Vagina (tissue), 2 donors: Measurements from ENCODE around the gene G6PC3. TPM values are rescaled to one million over a fixed set of nuclear protein-coding genes. Genes with fewer than 3 reads are reported as not detected.

ENCODE experiments used
- DNase-seq, 2 donors: peaks; one replicate each; pipeline ENCODE4 v3.0.0-alpha.2; 2017; ENCODE audit errors: extremely low spot score in 2 of 2
- H3K27ac ChIP-seq: fragments of 200-600 bp; sonication (generic); one replicate; pipeline ENCODE4 v1.5.1; 2019
- H3K27me3 ChIP-seq: fragments of 200-600 bp; sonication (generic); one replicate; pipeline ENCODE4 v1.5.1; 2019
- H3K36me3 ChIP-seq, 2 donors: fragments of 200-600 bp; sonication (generic); one replicate each; pipeline ENCODE4 v1.5.1; 2017 to 2019
- H3K4me1 ChIP-seq: fragments of 200-600 bp; sonication (generic); one replicate; pipeline ENCODE4 v1.5.1; 2019
- H3K4me3 ChIP-seq, 2 donors: fragments of 200-600 bp; sonication (generic); 1 replicate in 1 of 2; 2 replicates in 1 of 2; pipeline ENCODE4 v1.5.1; 2016 to 2019
- H3K9me3 ChIP-seq: fragments of 200-600 bp; sonication (generic); one replicate; pipeline ENCODE4 v1.5.1; 2019
- CTCF ChIP-seq, 3 experiments: fragments of 450-650 bp in 2 of 3; fragments of 200-600 bp in 1 of 3; sonication (generic) in 1 of 3; IDR thresholded peaks; one replicate each; pipeline ENCODE4 v1.5.1; 2017 to 2019; ENCODE audit warnings: antibody characterized with exemption in 3 of 3, mild to moderate bottlenecking in 2 of 3, moderate library complexity in 2 of 3
- POLR2A ChIP-seq, 2 donors: fragments of 450-650 bp; IDR thresholded peaks; one replicate each; pipeline ENCODE4 v1.6.1; 2017; ENCODE audit warnings: antibody characterized with exemption in 2 of 2, mild to moderate bottlenecking in 2 of 2, moderate library complexity in 2 of 2
- POLR2AphosphoS5 ChIP-seq, 2 donors: sonication (generic); formaldehyde crosslinking; IDR thresholded peaks; one replicate each; pipeline ENCODE4 v1.9.0; 2017; ENCODE audit warnings: antibody characterized with exemption in 2 of 2, mild to moderate bottlenecking in 2 of 2, low read depth in 1 of 2; ENCODE audit not compliant: insufficient read depth in 1 of 2
- intact Hi-C: fragments of 100-400 bp; cut with DNase I; formaldehyde crosslinking; loops from one replicate; pipeline ENCODE4 v1.15.1; 2023
- total RNA-seq: library from RNA; depleted of rRNA; stranded (reverse); fragments of >200 nt; gene quantifications from one replicate; pipeline ENCODE4 v1.2.3, GENCODE V29; 2016

Gene G6PC3
- total RNA-seq, 1 donor from 2014 or later, result 44.0 TPM

DNA sequence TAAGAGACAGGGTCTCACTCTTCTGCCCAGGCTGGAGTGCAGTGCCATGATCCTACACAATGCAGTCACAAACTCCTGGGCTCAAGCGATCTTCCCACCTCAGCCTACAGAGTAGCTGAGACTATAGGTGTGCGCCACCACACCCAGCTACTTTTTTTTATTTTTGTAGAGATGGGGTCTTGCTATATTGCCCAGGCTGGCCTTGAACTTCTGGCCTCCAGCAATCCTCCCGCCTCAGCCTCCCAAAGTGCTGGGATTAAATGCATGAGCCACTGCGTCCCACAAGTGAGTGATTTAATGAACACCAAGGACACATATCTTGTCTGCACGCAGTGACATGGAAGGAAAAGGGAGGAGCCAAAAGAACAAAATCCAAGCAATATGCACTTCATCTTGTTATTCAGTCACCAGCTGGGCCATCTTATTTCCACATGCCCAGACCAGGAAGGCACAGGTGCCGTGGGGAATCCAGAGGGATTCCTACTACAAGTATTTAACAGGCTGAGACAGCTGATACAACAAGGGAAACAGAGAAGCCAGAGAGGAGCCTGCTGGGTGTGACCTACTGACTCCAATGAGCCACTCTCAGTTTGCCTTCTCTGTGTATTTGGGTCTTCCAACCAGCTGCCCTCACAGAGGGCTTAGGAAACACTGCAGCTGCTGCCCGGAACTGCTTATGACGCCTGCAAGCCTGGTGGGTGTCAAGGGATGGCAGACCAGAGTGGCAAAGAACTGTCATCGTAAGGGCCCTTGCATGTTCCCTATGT is 21.1 kb upstream of the G6PC3 start:
- Histone ChIP-seq H3K9me3 (no peaks in the 10 kb centered on the region), H3K4me1 (peaks cover 2% of the 10 kb centered on the region), H3K36me3 (peaks cover 0 to 40% of the 10 kb centered on the region in 2 donors), H3K27ac (no peak overlapping the region), H3K27me3 (no peaks in the 10 kb centered on the region), H3K4me3 (no peak overlapping the region)
- no peak for DNase-seq
- no peak for TF ChIP-seq CTCF (IDR thresholded peaks at IDR 0.05)
- TF ChIP-seq POLR2AphosphoS5 (IDR thresholded peaks at IDR 0.05; ENCODE audit: insufficient read depth in 1 of 2, low read depth in 1 of 2), result no peak
- no peak for TF ChIP-seq POLR2A (IDR thresholded peaks at IDR 0.05)
- intact Hi-C loops, result no loop called here

DNA sequence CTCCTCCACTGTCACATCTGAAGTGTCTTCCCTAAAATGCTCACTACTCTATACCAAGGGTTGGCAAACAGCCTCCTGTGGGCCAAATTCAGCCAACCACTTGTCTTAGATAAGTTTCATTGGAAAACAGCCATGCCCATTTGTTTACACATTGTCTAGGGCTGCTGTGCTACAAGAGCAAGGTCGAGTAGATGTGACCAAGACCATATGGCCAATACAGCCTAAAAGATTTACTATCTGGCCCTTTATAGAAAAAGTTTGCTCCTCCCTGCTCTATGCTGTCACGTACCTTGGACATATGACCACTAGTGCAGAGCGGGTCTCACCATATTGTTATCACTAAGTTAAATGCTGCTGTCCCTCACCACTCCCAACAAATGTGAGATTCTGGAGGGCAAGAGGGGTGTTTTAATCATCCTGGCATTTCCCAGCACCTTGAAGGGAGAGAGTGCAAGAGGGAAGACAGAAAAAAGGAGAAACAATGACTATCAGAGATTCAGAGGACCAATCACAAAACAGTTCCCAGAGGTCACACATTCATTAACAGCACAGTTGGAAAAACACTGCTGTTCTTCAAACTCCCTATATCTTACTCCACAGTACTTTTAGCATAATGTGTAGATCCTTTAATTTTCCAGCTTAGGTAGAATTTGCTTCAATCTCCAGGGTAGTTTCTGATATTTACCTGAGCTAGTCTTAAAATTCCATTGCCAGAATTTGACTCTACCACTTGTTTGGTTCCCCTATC is 17.2 kb upstream of the G6PC3 start:
- intact Hi-C loops, result no loop called here
- H3K27me3 ChIP-seq, result no peaks in the 10 kb centered on the region
- no peaks in the 10 kb centered on the region for H3K4me1 ChIP-seq
- TF ChIP-seq POLR2AphosphoS5 (IDR thresholded peaks at IDR 0.05; ENCODE audit: insufficient read depth in 1 of 2, low read depth in 1 of 2) (no peak), CTCF (IDR thresholded peaks at IDR 0.05) (no peak), POLR2A (IDR thresholded peaks at IDR 0.05) (no peak)
- no peak for DNase-seq
- no peak overlapping the region for H3K27ac ChIP-seq
- H3K36me3 ChIP-seq, result peaks cover 0 to 34% of the 10 kb centered on the region in 2 donors
- no peak overlapping the region for H3K4me3 ChIP-seq
- H3K9me3 ChIP-seq, result no peaks in the 10 kb centered on the region

DNA sequence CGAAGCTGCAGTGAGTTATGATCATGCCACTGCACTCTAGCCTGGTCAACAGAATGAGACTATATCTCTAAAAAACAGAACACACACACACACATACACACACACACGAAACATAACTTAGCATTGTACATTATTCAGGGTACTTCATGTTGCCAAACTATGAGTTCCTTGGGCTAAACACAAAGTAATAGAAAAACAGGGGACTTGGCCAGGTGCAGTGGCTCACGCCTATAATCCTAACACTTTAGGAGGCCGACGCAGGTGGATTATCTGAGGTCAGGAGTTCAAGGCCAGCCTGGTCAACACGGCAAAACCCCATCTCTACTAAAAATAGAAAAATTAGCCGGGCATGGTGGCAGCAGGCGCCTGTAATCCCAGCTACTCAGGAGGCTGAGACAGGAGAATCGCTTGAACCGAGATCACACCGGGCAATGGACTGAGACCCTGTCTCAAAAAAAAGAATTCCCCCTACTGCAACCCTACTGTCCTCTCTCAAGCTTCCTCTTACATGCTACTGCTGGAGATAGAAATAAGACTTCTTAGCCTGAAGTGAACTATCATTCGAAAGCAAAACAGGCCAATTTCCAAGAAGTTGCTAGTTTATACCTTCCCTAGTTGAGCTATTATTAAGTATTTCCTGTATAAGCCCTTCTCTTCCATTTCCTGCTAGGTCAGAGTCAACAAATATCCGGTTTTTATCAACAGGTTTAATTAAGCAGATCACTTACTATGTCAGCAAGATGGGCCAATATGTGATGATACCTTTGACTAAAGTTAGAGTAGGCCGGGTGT is 11.2 kb upstream of the G6PC3 start:
- Histone ChIP-seq H3K27me3 (no peaks in the 10 kb centered on the region), H3K27ac (no peak overlapping the region), H3K4me3 (no peak overlapping the region), H3K9me3 (no peaks in the 10 kb centered on the region), H3K36me3 (peaks cover 0 to 17% of the 10 kb centered on the region in 2 donors), H3K4me1 (peaks cover 14% of the 10 kb centered on the region)
- no peak for TF ChIP-seq POLR2AphosphoS5 (IDR thresholded peaks at IDR 0.05; ENCODE audit: insufficient read depth in 1 of 2, low read depth in 1 of 2)
- no peak for TF ChIP-seq POLR2A (IDR thresholded peaks at IDR 0.05)
- no peak for TF ChIP-seq CTCF (IDR thresholded peaks at IDR 0.05)
- intact Hi-C loops, result no loop called here
- DNase-seq, result no peak

DNA sequence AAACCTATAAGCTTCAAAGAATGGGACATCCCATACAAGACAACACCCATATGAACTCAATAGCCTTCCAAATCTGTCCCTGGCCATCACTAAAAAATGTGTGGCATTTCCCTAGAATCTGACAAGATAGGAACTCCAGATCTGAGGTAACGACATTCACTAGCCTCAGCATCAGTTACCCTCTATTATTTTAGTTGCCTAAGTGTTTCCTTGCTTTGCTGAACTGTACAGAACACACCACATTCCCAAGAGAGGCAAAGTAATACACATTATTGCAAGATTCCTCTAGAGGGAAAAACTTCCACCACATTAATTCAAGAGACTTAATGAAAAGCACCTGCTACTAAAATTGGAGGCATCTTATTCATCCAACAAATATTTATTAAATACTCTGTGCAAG is 9.1 kb upstream of the G6PC3 start:
- Histone ChIP-seq H3K4me3 (no peak overlapping the region), H3K4me1 (peaks cover 23% of the 10 kb centered on the region), H3K36me3 (peaks cover 0 to 17% of the 10 kb centered on the region in 2 donors), H3K27ac (no peak overlapping the region), H3K9me3 (no peaks in the 10 kb centered on the region), H3K27me3 (no peaks in the 10 kb centered on the region)
- DNase-seq, result no peak
- TF ChIP-seq CTCF (IDR thresholded peaks at IDR 0.05) (no peak), POLR2A (IDR thresholded peaks at IDR 0.05) (no peak), POLR2AphosphoS5 (IDR thresholded peaks at IDR 0.05; ENCODE audit: insufficient read depth in 1 of 2, low read depth in 1 of 2) (no peak)
- intact Hi-C loops, result no loop called here
